Esophagus muscularis mucosa (tissue), 4 donors: ENCODE data around the gene TTC23L. TPM values are rescaled to one million over a fixed set of nuclear protein-coding genes. Genes with fewer than 3 reads are reported as not detected.

ENCODE experiments used
- DNase-seq: peaks from one replicate; pipeline ENCODE4 v3.0.0-alpha.2; 2017; ENCODE audit errors: extremely low spot score
- H3K27ac ChIP-seq, 4 donors: fragments of 200-600 bp; sonication (generic); replicated peaks in 1 of 4; 1 replicate in 3 of 4; 2 replicates in 1 of 4; pipeline ENCODE4 v1.5.1; 2016 to 2019; ENCODE audit warnings: mild to moderate bottlenecking in 1 of 4
- H3K27me3 ChIP-seq, 4 donors: fragments of 200-600 bp; sonication (generic); one replicate each; pipeline versions ENCODE4 v1.5.1 to v1.6.0; 2016 to 2019
- H3K36me3 ChIP-seq, 4 donors: fragments of 200-600 bp; sonication (generic); one replicate each; pipeline ENCODE4 v1.5.1; 2016 to 2019
- H3K4me1 ChIP-seq, 4 donors: fragments of 200-600 bp; sonication (generic); one replicate each; pipeline ENCODE4 v1.5.1; 2016 to 2019
- H3K4me3 ChIP-seq, 4 donors: fragments of 200-600 bp; sonication (generic); 1 replicate in 2 of 4; 2 replicates in 2 of 4; pipeline ENCODE4 v1.5.1; 2016 to 2019; ENCODE audit warnings: mild to moderate bottlenecking in 4 of 4, moderate library complexity in 1 of 4
- H3K9me3 ChIP-seq, 4 donors: fragments of 200-600 bp; sonication (generic); 1 replicate in 3 of 4; 2 replicates in 1 of 4; pipeline ENCODE4 v1.5.1; 2016 to 2019
- EP300 ChIP-seq: sonication (generic); formaldehyde crosslinking; IDR thresholded peaks from one replicate; pipeline ENCODE4 v1.6.1; 2017; ENCODE audit warnings: antibody characterized with exemption
- POLR2A ChIP-seq: fragments of 450-650 bp; IDR thresholded peaks from one replicate; pipeline ENCODE4 v1.6.1; 2017; ENCODE audit warnings: antibody characterized with exemption, moderate library complexity, mild to moderate bottlenecking, low read depth
- POLR2AphosphoS5 ChIP-seq, 2 donors: sonication (generic); formaldehyde crosslinking; IDR thresholded peaks; one replicate each; pipeline ENCODE4 v1.6.1; 2017; ENCODE audit warnings: antibody characterized with exemption in 2 of 2
- WGBS: methylation state at CpG from one replicate; pipeline ENCODE4 v1.1.5; 2018; 5-methylcytosine and 5-hydroxymethylcytosine counted together
- intact Hi-C: fragments of 100-400 bp; cut with DNase I; formaldehyde crosslinking; loops from one replicate; pipeline ENCODE4 v1.15.1; 2023
- total RNA-seq, 4 donors: library from RNA; depleted of rRNA; stranded (reverse); fragments of >200 nt; gene quantifications; one replicate each; pipeline versions ENCODE4 v1.1.0 to v1.2.1, GENCODE V29; 2016
- TF ChIP-seq, protein P1 (sequence below), 3 experiments: fragments of 200-600 bp in 2 of 3; fragments of 450-650 bp in 1 of 3; sonication (generic) in 2 of 3; IDR thresholded peaks; one replicate each; pipeline ENCODE4 v1.5.1; 2017 to 2019; ENCODE audit warnings: antibody characterized with exemption in 3 of 3, mild to moderate bottlenecking in 2 of 3, moderate library complexity in 1 of 3

Gene TTC23L
- total RNA-seq, 4 donors from 2014 or later = not detected

- Histone ChIP-seq H3K27ac (no peak overlapping the region), H3K4me1 (peaks cover 0 to 4% (median 0%) of the 10 kb centered on the region in 4 donors), H3K4me3 (no peak overlapping the region), H3K27me3 (no peaks in the 10 kb centered on the region), H3K9me3 (no peaks in the 10 kb centered on the region), H3K36me3 (peaks cover 0 to 9% (median 7%) of the 10 kb centered on the region in 4 donors)
- no peak for DNase-seq
- TF ChIP-seq POLR2A = no peak
- intact Hi-C loops = loop anchor here (2.0 kb wide), 1 partner anchor 411 kb away; no protein-coding TSS in a partner anchor
Measured at GRCh38 chr5:34897646-34898045, 58.7 kb downstream of the TTC23L start.

- intact Hi-C loops = loop anchor here (2.0 kb wide), 1 partner anchor 412 kb away; no protein-coding TSS in a partner anchor
- DNase-seq = no peak
Measured at GRCh38 chr5:34898258-34898895, 59.4 kb downstream of the TTC23L start.

DNA sequence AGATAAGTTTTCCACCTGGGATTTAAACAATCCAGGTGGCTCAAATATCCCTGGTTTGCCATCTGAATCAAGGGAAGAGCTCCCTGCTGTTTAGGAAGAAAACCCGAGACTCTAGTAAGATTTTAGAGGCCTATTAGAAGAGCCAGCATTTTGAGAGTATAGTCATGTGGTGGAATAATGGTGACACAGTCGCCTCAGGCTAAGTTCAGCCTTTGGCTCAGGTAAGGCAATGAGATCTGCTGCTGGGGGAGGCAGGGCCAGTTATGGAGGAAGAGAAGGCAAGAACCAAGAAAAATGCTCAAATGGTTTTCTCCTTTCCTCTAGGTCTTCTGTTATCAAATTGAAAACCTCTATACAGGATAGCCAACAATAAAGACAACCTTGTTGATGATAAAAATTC lies 60.1 kb downstream of the TTC23L start:
- 91% methylated on average over 2 of the region's 2 CpGs for WGBS
- no peaks in the 10 kb centered on the region for H3K9me3 ChIP-seq
- intact Hi-C loops = loop anchor here (2.0 kb wide), 1 partner anchor 412 kb away; no protein-coding TSS in a partner anchor
- H3K4me3 ChIP-seq = no peak overlapping the region
- H3K27ac ChIP-seq = no peak overlapping the region
- DNase-seq = no peak
- TF ChIP-seq POLR2A (no peak), EP300 (no peak), POLR2AphosphoS5 (IDR thresholded peaks at IDR 0.05) (no peak)
- TF ChIP-seq, protein P1, sequence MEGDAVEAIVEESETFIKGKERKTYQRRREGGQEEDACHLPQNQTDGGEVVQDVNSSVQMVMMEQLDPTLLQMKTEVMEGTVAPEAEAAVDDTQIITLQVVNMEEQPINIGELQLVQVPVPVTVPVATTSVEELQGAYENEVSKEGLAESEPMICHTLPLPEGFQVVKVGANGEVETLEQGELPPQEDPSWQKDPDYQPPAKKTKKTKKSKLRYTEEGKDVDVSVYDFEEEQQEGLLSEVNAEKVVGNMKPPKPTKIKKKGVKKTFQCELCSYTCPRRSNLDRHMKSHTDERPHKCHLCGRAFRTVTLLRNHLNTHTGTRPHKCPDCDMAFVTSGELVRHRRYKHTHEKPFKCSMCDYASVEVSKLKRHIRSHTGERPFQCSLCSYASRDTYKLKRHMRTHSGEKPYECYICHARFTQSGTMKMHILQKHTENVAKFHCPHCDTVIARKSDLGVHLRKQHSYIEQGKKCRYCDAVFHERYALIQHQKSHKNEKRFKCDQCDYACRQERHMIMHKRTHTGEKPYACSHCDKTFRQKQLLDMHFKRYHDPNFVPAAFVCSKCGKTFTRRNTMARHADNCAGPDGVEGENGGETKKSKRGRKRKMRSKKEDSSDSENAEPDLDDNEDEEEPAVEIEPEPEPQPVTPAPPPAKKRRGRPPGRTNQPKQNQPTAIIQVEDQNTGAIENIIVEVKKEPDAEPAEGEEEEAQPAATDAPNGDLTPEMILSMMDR (IDR thresholded peaks at IDR 0.05) = no peak
- no peaks in the 10 kb centered on the region for H3K27me3 ChIP-seq
- H3K4me1 ChIP-seq = peaks cover 0 to 4% (median 0%) of the 10 kb centered on the region in 4 donors
- H3K36me3 ChIP-seq = peaks cover 0 to 10% (median 7%) of the 10 kb centered on the region in 4 donors

More at GRCh38 chr5:34898258-34898895, 59.4 kb downstream of the TTC23L start:
- no peaks in the 10 kb centered on the region for H3K27me3 ChIP-seq
- no peak overlapping the region for H3K4me3 ChIP-seq
- H3K36me3 ChIP-seq = peaks cover 0 to 9% (median 7%) of the 10 kb centered on the region in 4 donors
- no peaks in the 10 kb centered on the region for H3K9me3 ChIP-seq
- TF ChIP-seq POLR2AphosphoS5 (IDR thresholded peaks at IDR 0.05) = no peak
- TF ChIP-seq, protein P1 (IDR thresholded peaks at IDR 0.05) = peak; percentile 75 to 88 (median 85)
- no peak for TF ChIP-seq EP300
- WGBS = 0% methylated on average over 3 of the region's 3 CpGs
- H3K27ac ChIP-seq = no peak overlapping the region
- peaks cover 0 to 4% (median 0%) of the 10 kb centered on the region in 4 donors for H3K4me1 ChIP-seq

GRCh38 chr5:34900652-34901051 lies 61.7 kb downstream of the TTC23L start:
- Histone ChIP-seq H3K27me3 (no peaks in the 10 kb centered on the region), H3K36me3 (peaks cover 0 to 16% (median 7%) of the 10 kb centered on the region in 4 donors), H3K27ac (no peak overlapping the region), H3K4me3 (no peak overlapping the region), H3K4me1 (peaks cover 0 to 4% (median 0%) of the 10 kb centered on the region in 4 donors), H3K9me3 (no peaks in the 10 kb centered on the region)
- intact Hi-C loops = no loop called here
- TF ChIP-seq POLR2A = no peak
- TF ChIP-seq, protein P1 (IDR thresholded peaks at IDR 0.05) = no peak
- no peak for TF ChIP-seq POLR2AphosphoS5 (IDR thresholded peaks at IDR 0.05)
- no peak for TF ChIP-seq EP300
- WGBS = 90% methylated on average over 6 of the region's 6 CpGs
- DNase-seq = no peak

DNA sequence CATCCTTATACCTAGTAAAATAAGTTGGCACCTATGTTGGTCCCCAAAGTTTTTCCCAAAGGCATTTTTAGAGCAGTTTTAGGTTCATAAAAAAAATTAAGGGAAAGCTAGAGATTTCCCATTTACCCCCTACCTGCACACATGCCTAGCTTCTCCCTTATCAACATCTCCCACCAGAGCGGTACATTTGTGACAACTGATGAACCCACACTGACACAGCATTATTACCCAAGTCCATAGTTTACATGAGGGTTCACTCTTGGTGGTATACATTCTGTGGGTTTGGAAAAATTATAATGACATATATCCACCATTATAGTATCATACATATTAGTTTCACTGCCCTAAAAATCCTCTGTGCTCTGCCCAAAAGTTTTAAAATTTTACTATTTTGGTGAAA lies 64.3 kb downstream of the TTC23L start:
- no peaks in the 10 kb centered on the region for H3K27me3 ChIP-seq
- no peak for TF ChIP-seq EP300
- TF ChIP-seq, protein P1 (IDR thresholded peaks at IDR 0.05) = no peak
- TF ChIP-seq POLR2AphosphoS5 (IDR thresholded peaks at IDR 0.05) = no peak
- no peak for TF ChIP-seq POLR2A
- no peak for DNase-seq
- peaks cover 9 to 29% (median 21%) of the 10 kb centered on the region in 4 donors for H3K36me3 ChIP-seq
- H3K9me3 ChIP-seq = no peaks in the 10 kb centered on the region
- WGBS = 32% methylated on average over 1 of the region's 1 CpG
- intact Hi-C loops = no loop called here
- no peaks in the 10 kb centered on the region for H3K4me1 ChIP-seq
- H3K4me3 ChIP-seq = no peak overlapping the region
- no peak overlapping the region for H3K27ac ChIP-seq
